ENCODE measurements around the gene CRYGD.
"Not testable (repeated sequence)": the region's sequence is repeated elsewhere in the genome, so short reads cannot be mapped to it uniquely, and the experiment has no call there.

DNA sequence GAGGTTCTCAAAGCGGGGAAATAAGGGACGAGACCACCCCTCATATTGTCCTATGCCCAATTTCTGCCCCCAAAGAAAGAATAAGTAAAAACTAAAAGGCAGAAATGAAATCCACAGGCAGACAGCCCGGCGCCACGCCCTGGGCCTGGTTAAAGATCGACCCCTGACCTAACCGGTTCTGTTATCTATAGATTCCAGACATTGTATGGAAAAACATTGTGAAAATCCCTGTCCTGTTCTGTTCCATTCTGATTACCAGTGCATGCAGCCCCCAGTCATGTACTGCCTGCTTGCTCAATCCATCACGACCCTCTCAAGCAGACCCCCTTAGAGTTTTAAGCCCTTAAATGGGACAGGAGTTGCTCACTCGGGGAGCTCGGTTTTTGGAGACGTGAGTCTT, 6.9 kb downstream of the CRYGD start:
- not testable (repeated sequence) for TF ChIP-seq EZH2 (IDR thresholded peaks at IDR 0.05; ENCODE audit: insufficient read depth, low read length)
- TF ChIP-seq, protein P1, sequence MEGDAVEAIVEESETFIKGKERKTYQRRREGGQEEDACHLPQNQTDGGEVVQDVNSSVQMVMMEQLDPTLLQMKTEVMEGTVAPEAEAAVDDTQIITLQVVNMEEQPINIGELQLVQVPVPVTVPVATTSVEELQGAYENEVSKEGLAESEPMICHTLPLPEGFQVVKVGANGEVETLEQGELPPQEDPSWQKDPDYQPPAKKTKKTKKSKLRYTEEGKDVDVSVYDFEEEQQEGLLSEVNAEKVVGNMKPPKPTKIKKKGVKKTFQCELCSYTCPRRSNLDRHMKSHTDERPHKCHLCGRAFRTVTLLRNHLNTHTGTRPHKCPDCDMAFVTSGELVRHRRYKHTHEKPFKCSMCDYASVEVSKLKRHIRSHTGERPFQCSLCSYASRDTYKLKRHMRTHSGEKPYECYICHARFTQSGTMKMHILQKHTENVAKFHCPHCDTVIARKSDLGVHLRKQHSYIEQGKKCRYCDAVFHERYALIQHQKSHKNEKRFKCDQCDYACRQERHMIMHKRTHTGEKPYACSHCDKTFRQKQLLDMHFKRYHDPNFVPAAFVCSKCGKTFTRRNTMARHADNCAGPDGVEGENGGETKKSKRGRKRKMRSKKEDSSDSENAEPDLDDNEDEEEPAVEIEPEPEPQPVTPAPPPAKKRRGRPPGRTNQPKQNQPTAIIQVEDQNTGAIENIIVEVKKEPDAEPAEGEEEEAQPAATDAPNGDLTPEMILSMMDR (IDR thresholded peaks at IDR 0.05; ENCODE audit: insufficient read depth, low read depth, low read length), result not testable (repeated sequence)

Data from astrocyte (in vitro differentiated cells and primary cell).